Measurements from ENCODE around the gene PPP4R2.

- no peak for TF ChIP-seq CTCF (conservative IDR thresholded peaks at IDR 0.05)
- no peak for TF ChIP-seq ZFX (IDR thresholded peaks at IDR 0.05)
Observed at GRCh38 chr3:72973786-72974185, 22.8 kb upstream of the PPP4R2 start.

All from C4-2B (cell line).